ENCODE data around the gene ZDHHC11B.
"Not testable (repeated sequence)": the region's sequence is repeated elsewhere in the genome, so short reads cannot be mapped to it uniquely, and the experiment has no call there.

- not testable (repeated sequence) for TF ChIP-seq CTCF (IDR thresholded peaks at IDR 0.05; ENCODE audit: insufficient read depth, low read length); REST (IDR thresholded peaks at IDR 0.05; ENCODE audit: insufficient replicate concordance, low read depth)
Observed at GRCh38 chr5:813575-813974, 29.0 kb upstream of the ZDHHC11B start.
